ENCODE data around the gene GNRH2. TPM values are rescaled to one million over a fixed set of nuclear protein-coding genes. Genes with fewer than 3 reads are reported as not detected.
"Not testable (repeated sequence)": the region's sequence is repeated elsewhere in the genome, so short reads cannot be mapped to it uniquely, and the experiment has no call there.

The GNRH2 gene
- total RNA-seq, 1 experiment from 2014 or later: 0.65 TPM

DNA sequence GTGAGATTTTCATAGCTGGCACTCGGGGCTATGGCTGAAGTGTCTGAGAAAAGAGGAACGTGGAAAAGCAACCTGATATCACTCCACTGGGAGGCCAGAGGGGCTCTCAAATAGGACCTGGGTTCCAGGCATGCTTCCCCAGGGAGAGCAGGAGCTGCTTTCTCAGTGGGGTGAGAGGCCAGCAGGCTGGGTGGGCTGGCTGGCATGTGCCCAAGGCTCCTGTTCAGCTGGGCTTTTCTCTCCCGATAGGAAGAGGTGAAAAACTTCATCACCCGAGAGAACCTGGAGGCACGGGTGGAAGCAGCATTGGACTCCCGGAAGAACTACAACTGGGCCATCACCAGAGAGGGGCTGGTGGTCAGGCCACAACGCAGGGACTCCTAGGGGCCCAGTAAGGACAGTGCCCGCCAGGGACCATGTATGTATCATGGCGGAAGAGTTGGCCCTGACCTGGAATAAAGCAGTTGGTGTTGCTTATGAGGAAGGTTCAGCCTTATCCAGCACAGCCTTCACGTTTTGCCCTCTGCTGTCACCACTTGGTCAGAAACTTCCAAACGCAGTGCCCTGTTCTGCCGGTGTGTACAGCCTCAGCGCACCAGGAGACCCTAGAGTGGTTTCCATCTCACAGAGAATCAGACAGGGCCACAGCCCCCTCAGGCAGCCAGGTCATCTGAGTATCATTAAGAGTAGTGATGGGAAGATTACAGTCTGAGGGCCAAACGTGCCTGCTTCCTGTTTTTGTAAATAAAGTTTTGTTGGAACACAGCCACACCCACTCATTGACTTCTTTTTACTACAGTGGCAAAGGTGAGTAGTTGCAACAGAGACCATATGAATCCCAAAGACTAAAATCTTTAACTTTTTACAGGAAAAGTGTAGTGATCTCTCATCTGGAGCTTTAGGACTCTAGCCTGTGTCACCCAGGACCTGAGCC is 4.3 kb downstream of the GNRH2 start:
- no TSS peak for BruUV-seq (replicated peaks)
- 0 out of 2 replicates have a peak, but pooled peaks cover 3% of the 10 kb centered on the region for H4K20me1 ChIP-seq (ENCODE audit: insufficient read depth)
- H3K4me1 ChIP-seq (replicated peaks; ENCODE audit: insufficient read depth): peaks cover 10% of the 10 kb centered on the region; the same call in 1 of the 2 replicates
- TF ChIP-seq, protein P1, sequence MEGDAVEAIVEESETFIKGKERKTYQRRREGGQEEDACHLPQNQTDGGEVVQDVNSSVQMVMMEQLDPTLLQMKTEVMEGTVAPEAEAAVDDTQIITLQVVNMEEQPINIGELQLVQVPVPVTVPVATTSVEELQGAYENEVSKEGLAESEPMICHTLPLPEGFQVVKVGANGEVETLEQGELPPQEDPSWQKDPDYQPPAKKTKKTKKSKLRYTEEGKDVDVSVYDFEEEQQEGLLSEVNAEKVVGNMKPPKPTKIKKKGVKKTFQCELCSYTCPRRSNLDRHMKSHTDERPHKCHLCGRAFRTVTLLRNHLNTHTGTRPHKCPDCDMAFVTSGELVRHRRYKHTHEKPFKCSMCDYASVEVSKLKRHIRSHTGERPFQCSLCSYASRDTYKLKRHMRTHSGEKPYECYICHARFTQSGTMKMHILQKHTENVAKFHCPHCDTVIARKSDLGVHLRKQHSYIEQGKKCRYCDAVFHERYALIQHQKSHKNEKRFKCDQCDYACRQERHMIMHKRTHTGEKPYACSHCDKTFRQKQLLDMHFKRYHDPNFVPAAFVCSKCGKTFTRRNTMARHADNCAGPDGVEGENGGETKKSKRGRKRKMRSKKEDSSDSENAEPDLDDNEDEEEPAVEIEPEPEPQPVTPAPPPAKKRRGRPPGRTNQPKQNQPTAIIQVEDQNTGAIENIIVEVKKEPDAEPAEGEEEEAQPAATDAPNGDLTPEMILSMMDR (conservative IDR thresholded peaks at IDR 0.05): no peak
- no peak for TF ChIP-seq EZH2 (IDR thresholded peaks at IDR 0.05; ENCODE audit: low read depth)
- H3K27me3 ChIP-seq (ENCODE audit: insufficient read depth, low read depth): no peaks in the 10 kb centered on the region
- H3K27ac ChIP-seq: no peak overlapping the region
- H2AFZ ChIP-seq: no peak overlapping the region
- peak overlapping the region; percentile 87 for H3K4me2 ChIP-seq
- no peaks in the 10 kb centered on the region for H3K9me3 ChIP-seq (ENCODE audit: insufficient read depth, low read depth)
- peak overlapping the region; percentile 99; the same call in 1 of the 2 replicates for H3K4me3 ChIP-seq
- DNase-seq: no peak
- CTCF ChIA-PET: no interaction called here
- H3K9me2 ChIP-seq (ENCODE audit: insufficient read depth): no peaks in the 10 kb centered on the region
- H3F3A ChIP-seq (ENCODE audit: insufficient read depth, low read depth): peaks cover 22% of the 10 kb centered on the region
- peaks cover 23% of the 10 kb centered on the region for H3K79me2 ChIP-seq (ENCODE audit: low read depth)
- POLR2A ChIA-PET (ENCODE audit: unreplicated experiment): no interaction called here
- H3K36me3 ChIP-seq (ENCODE audit: low read depth): peaks cover 22% of the 10 kb centered on the region
- intact Hi-C loops (cut with micrococcal nuclease; ENCODE audit: unreplicated experiment): no loop called here

DNA sequence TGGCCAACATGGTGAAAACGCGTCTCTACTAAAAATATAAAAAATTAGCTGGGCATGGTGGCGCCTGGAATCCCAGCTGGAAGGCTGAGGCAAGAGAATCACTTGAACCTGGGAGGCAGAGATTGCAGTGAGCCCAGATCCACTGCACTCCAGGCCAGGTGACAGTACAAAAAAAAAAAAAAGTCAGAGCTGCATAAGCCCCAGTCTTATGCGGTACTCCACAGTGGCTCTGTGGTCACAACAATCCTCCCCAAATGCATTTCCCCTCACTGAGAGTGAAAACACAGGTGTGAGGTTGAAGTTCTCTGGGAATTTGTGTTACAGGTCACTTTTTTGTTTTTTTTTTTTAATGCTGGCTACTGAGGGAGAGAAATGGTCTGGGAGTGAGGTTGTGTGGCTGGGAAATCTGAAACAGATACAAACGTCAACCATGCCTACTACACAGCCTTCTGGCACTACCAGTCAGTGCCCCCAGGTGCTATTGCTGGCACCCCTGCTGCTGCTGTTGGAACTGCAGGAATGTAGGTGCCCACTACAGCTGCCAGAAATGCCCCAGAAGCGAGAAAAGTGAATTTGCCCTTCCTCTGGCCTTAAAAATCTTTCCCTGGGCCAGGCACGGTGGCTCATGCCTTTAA is 8.1 kb downstream of the GNRH2 start:
- Histone ChIP-seq H3K79me2 (ENCODE audit: low read depth) (peaks cover 19% of the 10 kb centered on the region), H3K9me2 (ENCODE audit: insufficient read depth) (no peaks in the 10 kb centered on the region), H3K4me2 (no peak overlapping the region), H3K4me1 (replicated peaks; ENCODE audit: insufficient read depth) (peaks cover 7% of the 10 kb centered on the region; the same call in 1 of the 2 replicates), H3K27me3 (ENCODE audit: insufficient read depth, low read depth) (no peaks in the 10 kb centered on the region), H3K4me3 (no peak overlapping the region), H3K27ac (0 out of 2 replicates have a peak overlapping the region, but pooled peaks have one; percentile 24), H3K36me3 (ENCODE audit: low read depth) (peaks cover 22% of the 10 kb centered on the region), H3K9me3 (ENCODE audit: insufficient read depth, low read depth) (no peaks in the 10 kb centered on the region), H2AFZ (no peak overlapping the region), H4K20me1 (ENCODE audit: insufficient read depth) (0 out of 2 replicates have a peak, but pooled peaks cover 3% of the 10 kb centered on the region), H3F3A (ENCODE audit: insufficient read depth, low read depth) (peaks cover 23% of the 10 kb centered on the region)
- TF ChIP-seq, protein P1 (conservative IDR thresholded peaks at IDR 0.05): no peak
- TF ChIP-seq EZH2 (IDR thresholded peaks at IDR 0.05; ENCODE audit: low read depth): no peak
- intact Hi-C loops (cut with micrococcal nuclease; ENCODE audit: unreplicated experiment): loop anchor here (10.0 kb wide), 1 partner anchor 153 kb away; the partner anchor contains the start of genes DDRGK1 and ITPA
- no peak for DNase-seq
- no TSS peak for BruUV-seq (replicated peaks)
- ChIA-PET CTCF (interaction anchor here (0.7 kb wide), 1 partner anchor 1137 kb away, joined by 7 read pairs; no protein-coding TSS in a partner anchor), POLR2A (ENCODE audit: unreplicated experiment) (interaction anchor here (0.7 kb wide), 1 partner anchor 26 kb away, joined by 4 read pairs; no protein-coding TSS in a partner anchor)

DNA sequence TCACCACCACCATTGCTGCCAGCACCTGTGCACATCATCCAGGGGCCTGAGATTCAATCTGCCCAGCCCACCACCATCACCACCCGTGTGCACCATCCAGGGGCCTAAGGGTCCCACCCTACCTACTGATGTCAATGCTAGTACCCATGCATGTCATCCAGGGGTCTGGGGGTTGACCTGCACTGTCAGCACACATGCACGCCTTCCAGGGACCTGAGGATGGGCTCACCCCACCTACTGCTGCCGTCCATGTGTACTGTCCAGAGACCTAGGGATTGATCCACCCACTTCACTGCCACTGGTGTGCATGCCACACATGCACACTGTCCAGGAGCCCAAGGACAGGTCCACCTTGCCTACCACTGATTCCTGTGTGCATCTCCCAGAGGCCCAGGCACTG is 16.1 kb downstream of the GNRH2 start:
- ChIA-PET POLR2A (ENCODE audit: unreplicated experiment) (no interaction called here), CTCF (no interaction called here)
- intact Hi-C loops (cut with micrococcal nuclease; ENCODE audit: unreplicated experiment): loop anchor here (10.0 kb wide), 1 partner anchor 145 kb away; the partner anchor contains the start of genes DDRGK1 and ITPA
- no peaks in the 10 kb centered on the region for H3K9me3 ChIP-seq (ENCODE audit: insufficient read depth, low read depth)
- DNase-seq: no peak
- no peaks in the 10 kb centered on the region for H3K4me1 ChIP-seq (replicated peaks; ENCODE audit: insufficient read depth)
- H3K4me3 ChIP-seq: no peak overlapping the region
- no peaks in the 10 kb centered on the region for H3K27me3 ChIP-seq (ENCODE audit: insufficient read depth, low read depth)
- H4K20me1 ChIP-seq (ENCODE audit: insufficient read depth): no peaks in the 10 kb centered on the region
- no peak overlapping the region for H3K4me2 ChIP-seq
- H3K79me2 ChIP-seq (ENCODE audit: low read depth): no peaks in the 10 kb centered on the region
- H3K9me2 ChIP-seq (ENCODE audit: insufficient read depth): no peaks in the 10 kb centered on the region
- TF ChIP-seq EZH2 (IDR thresholded peaks at IDR 0.05; ENCODE audit: low read depth): no peak
- TF ChIP-seq, protein P1 (conservative IDR thresholded peaks at IDR 0.05): no peak
- no peak overlapping the region for H2AFZ ChIP-seq
- H3K36me3 ChIP-seq (ENCODE audit: low read depth): no peaks in the 10 kb centered on the region
- BruUV-seq (replicated peaks): no TSS peak
- H3K27ac ChIP-seq: no peak overlapping the region
- no peaks in the 10 kb centered on the region for H3F3A ChIP-seq (ENCODE audit: insufficient read depth, low read depth)

DNA sequence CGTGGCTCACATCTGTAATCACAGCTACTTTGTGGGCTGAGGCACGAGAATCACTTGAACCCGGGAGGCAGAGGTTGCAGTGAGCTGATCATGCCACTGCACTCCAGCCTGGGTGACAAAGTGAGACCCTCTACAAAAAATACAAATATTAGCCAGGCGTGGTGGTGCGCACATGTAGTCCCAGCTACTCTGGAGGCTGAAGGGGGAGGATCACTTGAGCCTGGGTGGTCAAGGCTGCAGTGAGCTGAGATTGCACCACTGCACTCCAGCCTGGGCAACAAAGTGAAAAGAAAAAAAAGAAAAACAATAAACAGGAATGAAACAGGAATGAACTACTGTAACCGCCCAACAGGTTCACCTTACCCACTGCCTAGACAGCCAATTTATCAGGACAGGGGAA is 20.7 kb downstream of the GNRH2 start:
- H3K36me3 ChIP-seq (ENCODE audit: low read depth); H3K27me3 ChIP-seq (ENCODE audit: insufficient read depth, low read depth); intact Hi-C loops (cut with micrococcal nuclease; ENCODE audit: unreplicated experiment); H4K20me1 ChIP-seq (ENCODE audit: insufficient read depth); H3K4me2 ChIP-seq; BruUV-seq (replicated peaks); POLR2A ChIA-PET (ENCODE audit: unreplicated experiment); DNase-seq; H3K79me2 ChIP-seq (ENCODE audit: low read depth); H3K9me2 ChIP-seq (ENCODE audit: insufficient read depth); H3K9me3 ChIP-seq (ENCODE audit: insufficient read depth, low read depth); H3K27ac ChIP-seq; H3K4me3 ChIP-seq; CTCF ChIA-PET; H2AFZ ChIP-seq: not testable (repeated sequence)
- Histone ChIP-seq H3K4me1 (replicated peaks; ENCODE audit: insufficient read depth) (peaks cover 35% of the 10 kb centered on the region), H3F3A (ENCODE audit: insufficient read depth, low read depth) (peaks cover 31% of the 10 kb centered on the region; the same call in 1 of the 2 replicates)
